GM19455 (cell line): ENCODE measurements around the gene ARHGDIG.

ENCODE experiments used
- ATAC-seq: cut with Tn5 transposase; IDR thresholded peaks from one replicate; pipeline ENCODE4 v1.9.1; 2021; ENCODE audit not compliant: unreplicated experiment

ARHGDIG gene

DNA sequence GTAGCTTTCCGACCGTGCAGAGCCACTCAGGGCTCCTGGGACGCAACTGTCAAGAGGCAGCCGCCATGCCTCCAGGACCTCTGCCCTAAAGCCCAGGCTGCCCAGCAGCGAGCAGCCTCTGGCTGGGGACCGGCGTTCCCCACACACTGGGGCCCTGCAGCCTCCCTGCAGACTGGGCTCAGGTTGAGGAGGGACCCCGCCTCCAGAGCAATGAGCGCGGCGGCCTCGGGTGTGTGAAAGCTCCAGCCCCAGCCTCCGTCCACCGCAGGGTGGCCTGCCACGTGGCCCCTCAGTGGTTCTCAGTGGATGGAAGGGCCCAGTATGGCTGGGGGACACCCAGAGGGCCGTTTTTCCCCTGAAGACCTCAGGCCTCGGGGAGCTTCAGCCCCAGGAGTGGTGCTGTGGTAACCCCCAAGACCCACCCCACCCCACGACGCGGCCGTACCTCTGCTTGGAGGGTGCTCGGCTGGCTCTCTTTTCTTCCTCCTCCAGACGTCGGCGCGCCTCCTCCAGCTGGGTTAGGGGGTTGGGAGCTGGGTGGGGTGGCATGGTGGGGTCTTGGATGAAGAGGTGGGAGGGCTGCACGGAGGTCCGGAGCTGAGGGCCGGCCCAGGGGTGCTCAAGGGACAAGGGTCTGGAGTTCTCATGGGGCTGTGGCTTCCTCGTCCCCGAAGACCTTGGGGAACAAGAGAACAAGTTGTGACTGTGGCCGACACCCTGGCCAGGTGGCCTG is 12.8 kb downstream of the ARHGDIG start:
- no peak for ATAC-seq

DNA sequence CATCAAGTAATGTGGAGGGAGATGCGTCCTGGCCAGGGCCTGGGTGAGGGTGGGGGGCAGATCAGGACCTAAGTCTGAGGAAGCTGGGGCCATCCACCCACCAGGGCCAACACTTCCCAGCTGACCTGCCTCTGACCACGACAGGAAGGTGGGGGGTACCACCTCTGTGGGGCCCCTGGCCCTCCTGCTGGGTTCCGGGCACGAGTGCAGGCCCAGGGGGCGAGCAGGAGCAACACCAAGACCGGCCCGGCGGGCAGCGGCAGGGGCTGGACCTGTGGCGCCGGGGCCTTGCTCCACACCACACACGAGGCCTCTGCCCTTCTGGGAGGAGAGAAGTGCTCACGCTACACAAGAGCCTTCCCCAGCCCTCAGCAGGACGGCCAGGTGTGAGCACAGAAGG is 15.9 kb downstream of the ARHGDIG start:
- ATAC-seq: no peak

DNA sequence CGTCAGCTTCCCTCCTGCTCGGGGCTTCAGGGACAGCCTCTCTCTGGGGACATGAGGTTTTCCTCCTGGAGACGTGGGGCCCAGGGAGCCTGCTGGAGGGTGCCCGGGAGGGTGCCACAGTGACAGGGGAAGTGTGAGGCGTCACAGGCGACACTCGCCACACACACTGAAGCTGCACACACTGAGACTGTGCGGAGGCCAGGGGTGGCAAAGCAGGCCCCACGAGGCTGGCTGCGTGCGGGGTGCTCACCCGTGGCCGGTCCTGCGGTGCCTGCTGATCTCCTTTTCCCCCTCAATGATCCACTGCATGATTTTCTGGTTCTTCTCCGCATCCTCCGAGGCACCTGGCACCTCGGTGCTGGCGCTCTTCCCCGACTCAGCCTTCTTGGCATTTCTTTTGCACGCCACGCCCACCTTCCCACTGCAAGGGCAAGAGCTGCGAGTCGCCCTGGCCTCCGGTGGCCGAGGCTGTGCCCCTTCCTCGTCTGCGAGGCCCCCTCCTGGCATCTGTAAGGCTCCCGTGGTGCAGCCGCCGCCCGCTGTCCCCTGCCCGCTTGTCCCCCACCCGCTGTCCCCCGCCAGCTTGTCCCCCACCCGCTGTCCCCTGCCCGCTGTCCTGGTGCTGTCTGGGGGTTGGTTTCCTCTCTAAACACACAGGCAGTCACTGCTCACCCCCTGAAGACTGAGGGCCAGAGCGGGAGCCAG is 16.6 kb downstream of the ARHGDIG start:
- ATAC-seq: no peak

DNA sequence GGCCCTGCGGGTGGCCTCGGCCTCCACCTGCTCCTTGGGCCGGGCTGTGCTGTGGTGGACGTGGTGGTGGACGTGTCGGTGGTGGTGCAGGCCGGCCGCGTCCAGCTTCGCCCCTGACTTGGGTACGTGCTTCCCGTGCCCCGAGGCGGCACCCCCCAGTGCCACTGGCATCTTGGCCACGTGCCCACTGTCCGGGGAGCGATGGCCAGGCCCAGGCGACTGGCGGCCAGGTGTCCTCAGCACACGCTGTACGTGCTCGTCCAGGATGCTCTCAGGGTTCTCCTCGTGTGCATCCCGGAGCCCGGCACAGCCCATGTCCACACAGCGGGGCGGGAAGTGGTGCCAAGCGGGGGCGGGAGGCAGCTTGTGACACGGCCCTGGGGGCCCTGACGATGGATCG is 17.4 kb downstream of the ARHGDIG start:
- no peak for ATAC-seq

DNA sequence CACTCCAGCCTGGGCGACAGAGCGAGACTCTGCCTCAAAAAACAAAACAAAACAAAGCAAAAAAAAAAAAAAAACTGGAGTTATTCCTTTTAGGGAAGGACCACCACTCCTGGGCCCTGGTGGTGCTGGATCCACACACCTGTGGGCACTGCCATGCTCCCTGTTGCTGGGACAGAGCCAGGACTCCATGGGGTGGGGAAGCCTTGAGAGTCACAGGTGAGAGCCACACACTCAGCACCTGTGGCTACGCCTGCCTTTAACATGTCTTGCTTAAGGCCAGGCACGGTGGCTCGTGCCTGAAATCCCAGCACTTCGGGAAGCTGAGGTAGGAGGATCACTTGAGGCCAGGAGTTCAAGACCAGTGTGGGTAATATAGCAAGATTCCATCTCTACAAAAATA is 20.8 kb downstream of the ARHGDIG start:
- no peak for ATAC-seq

DNA sequence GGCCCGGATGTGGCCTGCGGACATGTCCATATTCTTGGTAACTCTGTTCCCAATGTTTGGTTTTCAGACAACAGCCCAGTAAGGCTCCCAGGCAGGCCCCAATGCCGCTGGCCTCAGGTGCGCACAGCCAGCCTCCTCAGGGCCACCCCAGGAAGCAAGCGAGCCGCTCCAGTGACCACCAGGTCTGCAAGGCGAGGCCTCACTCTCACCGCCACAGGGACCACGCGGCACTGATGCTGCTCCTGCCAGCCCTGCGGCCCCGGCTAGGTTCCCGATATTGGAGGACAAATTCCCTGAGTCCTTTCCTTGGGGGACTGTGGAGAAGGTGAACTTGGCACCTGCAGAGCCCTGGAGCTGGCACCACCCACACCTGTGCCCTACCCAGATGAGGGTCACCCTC is 21.6 kb downstream of the ARHGDIG start:
- no peak for ATAC-seq

DNA sequence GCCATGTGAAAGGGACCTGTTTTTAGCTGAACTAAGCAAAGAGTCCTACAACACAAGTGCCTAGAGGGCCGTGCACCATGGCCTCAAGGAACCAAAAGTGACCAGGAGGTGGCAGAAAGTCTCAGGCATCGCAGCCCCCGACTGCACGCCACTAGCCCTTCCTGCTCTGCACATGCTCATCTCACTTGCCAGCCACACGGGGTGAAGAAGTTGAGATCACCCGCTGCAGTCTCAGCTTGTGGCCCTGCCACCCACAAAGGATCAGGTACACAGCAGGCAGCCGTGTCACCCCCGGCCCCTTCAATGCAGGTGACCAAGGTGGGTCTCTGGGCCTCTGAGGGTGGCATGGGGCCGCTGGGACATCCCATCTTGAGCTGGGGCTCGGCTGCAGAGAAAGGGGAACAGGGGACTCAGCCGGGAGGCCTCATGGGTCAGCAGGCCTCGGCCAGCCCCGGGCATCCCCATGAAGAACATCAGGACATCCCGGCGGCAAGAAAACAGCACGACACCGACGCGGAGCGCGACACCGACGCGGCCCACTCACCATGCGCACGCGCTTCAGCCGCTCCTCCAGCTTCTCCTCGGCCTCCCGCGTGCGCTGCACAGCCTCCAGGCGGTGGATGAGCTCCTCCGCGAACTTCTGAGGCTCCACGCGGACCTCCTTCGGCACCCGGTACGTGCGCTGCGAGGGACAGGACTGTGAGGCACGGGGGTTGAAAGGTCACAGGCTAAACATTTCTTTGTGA is 23.5 kb downstream of the ARHGDIG start:
- ATAC-seq: no peak

DNA sequence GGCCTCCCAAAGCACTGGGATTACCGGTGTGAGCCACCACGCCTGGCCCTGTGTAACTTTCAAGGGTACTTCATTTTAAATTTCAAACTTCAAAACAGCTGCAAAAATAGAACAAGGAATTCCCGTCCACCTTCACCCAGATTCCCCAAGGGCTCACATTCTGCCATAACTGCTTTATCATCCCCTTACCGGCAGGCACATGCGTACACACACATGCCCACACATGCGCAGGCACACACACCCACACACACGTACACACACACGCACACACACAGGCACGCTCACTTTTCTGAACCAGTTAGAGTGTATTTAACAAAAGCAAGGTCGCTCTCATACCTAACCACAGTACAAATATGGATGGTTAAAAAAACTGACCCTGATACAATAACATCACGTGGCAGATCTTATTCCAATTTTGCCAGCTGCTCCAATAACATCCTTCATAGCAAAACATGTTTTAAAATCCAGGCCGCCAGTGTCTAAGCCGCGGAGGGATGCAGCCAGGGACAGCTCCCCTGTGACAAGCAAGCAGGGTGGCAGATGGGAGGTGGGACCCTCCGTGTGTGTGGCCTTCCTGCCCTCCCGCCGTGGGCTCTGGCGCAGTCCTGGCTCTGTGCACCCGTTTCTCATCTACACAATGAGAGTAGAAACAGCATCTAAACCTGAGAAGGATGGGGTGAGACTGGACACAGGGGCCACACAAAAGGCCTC is 25.7 kb downstream of the ARHGDIG start:
- ATAC-seq: no peak

DNA sequence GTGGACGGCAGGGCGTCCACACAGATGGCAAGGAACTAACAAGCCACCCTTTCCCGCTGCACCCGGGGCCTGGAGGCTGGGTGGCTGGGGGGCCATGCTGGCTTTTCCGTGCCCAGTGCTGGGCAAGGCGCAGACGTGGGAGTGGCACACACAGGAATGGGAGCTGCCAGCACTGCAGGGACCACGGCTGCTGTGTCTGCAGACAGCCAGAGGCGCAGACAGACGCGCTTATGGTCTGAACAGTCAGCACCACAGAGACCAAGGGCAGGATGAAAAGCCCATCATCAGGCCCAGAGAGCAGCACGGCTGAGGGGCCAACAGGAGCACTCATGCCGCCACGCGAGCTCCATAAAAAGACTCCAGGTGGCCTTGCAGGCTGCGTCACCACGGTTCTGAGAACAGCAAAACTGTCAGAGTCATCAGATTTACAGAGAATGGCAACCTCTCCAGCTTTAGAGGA is 26.6 kb downstream of the ARHGDIG start:
- no peak for ATAC-seq

DNA sequence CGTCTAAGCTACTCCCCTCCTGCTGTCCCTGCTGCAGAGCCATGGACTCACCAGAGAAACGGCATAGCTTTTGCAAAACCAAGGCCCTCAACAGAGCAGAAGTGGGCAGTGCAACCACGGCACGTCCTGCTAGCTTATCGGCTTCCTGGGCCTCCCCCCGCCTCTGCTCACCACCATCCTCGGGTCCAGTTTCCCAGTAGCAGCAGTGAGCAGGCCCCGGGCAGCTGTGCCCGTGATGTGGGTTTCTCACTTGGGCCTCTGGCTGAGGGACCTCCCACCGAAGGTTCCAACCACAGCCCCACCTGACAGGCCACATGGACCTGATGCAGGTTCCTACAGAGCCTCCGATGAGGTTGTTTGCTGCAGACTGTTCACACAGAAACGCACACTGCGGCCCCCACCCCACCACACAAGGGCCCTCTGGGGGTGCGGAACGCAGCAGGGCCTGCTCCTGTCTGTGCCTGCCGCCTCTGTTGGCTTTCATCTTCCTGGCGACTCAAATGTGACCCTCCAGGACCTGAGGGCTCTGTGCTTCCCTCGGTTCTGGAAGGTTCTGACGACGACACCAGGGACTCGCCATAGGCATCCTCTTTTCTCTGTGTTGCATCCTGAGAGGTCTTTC is 27.4 kb downstream of the ARHGDIG start:
- no peak for ATAC-seq

DNA sequence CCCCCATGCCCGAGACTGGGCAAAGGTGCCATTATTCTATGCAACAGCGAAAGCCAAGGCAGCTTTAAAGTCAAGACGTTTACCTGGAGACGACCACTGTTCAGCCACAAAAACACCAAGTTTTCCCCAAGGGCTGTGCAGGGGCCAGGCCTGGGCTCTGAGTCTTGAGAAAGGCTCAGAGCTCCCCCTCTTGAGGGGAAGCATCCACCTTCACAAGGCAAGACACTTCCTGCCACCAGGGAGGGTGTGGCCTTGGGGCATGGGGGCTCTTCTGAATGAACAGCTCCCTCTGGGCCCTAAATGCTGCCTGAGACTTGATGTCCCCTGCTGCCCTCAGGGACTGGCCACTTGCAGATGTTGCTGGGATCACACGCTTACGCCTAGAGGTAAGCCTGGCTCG is 29.1 kb downstream of the ARHGDIG start:
- no peak for ATAC-seq

DNA sequence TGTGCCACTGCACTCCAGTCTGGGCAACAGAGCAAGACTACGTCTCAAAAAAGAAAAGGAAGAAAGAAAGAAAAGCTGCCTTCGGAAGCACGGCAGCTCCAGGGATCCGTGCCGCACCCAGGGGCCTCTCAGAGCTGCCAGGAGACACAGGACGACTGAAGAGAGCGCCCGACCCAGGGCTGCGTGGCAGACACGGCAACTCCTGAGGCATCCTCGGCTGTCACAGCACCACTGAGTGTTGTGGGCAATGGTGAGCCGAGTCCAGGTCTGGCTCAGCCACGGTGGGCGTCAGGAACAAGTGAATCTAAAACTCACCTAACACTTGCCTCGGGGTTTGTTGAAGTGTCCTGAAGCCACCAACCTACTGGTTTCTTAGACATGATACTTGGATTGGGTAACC is 31.3 kb downstream of the ARHGDIG start:
- no peak for ATAC-seq

DNA sequence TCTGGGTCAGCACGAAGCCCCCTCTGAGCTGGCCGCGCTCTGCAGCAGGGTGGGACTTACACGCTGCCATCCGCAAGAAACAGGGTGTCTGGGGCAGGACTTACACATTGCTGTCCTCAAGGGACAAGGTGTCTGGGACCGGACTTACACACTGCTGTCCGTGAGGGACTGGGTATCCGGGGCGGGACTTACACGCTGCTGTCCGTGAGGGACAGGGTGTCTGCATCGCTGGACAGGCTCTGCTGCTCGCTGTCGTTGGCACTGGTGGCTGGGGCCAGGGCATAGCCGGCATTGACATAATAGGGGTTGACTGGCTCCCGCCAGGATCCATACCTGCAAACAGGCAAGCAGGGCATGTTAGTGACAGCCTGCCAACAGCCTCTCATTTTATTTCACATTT is 34.0 kb downstream of the ARHGDIG start:
- no peak for ATAC-seq

DNA sequence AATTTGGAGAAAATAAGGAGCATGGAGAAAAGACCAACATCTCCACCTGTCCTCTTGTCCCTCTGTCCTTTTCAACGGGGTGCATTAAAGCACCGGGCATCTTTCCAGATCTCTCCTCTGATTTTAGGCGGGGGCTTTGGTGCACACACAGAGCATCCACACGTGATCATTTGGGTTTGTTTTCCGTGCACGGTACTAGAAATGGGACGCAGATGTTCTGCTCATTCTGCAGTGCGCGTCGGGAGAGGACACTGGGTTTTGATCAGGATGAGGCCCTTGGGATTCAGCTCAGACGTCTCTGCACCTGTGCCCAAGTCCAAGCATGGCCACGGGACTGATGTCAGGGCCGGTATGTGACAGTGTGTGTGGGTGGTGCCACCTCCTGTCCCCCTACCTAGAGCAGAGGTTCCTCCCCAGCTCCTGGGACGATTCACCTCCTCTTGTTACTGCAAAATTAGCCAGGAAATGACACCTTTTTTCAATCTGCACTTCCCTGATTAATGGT is 34.5 kb downstream of the ARHGDIG start:
- no peak for ATAC-seq

DNA sequence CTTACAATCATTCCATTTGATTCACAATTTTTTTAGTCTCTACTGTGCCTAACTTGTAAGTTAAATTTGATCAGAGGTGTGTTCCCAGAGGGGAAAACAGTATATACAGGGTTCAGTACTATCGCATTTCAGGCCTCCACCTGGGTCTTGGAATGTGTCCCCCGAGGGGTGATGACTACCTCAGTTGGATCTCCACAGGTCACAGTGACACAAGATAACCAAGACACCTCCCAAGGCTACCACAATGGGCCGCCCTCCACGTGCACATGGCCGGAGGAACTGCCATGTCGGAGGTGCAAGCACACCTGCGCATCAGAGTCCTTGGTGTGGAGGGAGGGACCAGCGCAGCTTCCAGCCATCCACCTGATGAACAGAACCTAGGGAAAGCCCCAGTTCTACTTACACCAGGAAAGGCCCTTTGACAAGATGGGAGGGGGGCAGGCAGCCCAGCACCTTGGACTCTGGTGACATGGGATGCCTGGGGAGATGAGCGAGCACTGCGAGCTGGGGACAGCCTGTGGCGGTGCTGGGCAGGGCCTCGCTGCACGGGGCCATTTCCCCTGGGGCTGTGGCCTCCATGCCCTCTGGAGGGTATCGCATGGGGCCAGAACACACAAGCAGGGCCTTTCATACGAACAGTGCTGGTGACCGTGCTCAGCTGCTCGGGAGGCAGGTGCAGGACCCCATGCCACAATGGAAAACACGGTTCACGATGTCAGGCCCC is 36.5 kb downstream of the ARHGDIG start:
- ATAC-seq: no peak

DNA sequence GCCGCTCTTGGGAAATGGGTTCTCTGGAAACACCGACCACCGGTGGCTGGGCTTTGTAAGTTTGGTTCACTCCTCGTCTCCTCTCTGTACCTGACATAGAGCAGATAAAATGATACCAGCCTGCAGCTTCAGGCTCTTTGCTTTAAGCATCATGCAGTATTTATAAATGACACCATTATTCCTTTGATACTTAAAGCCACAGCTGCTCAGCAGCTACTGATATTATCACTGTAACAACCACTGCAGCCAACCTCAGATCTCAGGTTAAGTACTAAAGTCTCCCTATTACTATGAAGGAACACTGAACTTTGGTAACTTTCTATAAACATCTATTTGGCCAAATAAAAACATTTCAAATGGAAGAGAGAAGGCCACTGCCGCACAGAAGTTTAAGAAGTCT is 37.2 kb downstream of the ARHGDIG start:
- no peak for ATAC-seq

DNA sequence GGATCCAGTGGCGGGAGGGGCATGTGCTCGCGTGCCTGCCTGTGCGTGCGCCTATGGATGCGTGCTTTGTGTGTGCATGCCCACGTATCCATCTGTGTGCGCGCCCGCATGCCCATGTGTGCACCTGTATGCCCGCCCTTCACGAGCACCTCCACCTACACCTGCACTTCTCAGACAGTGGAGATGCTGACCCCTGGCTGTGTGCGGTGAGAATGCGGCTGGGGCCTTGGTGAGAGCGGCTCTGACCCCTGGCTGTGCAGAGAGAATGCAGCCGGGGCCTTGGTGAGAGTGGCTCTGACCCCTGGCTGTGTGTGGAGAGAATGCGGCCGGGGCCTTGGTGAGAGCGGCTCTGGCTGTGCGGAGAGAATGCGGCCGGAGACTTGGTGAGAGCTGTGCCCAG is 38.2 kb downstream of the ARHGDIG start:
- no peak for ATAC-seq

DNA sequence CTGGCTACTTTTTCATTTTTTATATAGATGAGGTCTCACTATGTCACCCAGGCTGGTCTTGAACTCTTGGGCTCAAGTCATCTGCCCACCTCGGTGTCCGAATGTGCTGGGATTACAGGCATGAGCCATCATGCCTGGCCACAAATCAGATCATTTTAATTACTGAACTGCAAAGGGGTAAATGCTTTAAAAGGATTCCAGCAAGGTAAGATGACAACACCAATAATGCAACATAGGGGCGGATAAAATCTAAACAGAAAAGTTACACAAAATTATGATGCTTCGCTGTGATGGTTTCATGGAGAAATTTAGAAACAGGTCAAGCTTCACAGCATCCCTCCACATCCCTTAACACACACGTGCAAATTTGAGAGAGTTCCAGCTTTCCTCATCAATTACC is 39.8 kb downstream of the ARHGDIG start:
- no peak for ATAC-seq

DNA sequence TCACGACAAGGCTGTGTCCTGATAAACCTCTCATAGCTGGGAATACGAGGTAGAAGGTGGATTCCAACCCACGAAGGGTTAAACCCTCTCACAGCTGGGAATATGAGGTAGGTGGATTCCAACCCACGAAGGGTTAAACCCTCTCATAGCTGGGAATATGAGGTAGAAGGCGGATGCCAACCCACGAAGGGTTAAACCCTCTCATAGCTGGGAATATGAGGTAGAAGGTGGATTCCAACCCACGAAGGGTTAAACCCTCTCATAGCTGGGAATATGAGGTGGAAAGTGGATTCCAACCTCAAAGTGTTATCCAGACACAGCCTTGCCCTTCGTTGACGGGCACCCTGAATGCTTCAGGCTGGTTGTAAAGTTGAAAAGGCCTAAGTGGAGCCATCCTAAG is 41.1 kb downstream of the ARHGDIG start:
- no peak for ATAC-seq
